Measurements from ENCODE around the gene ZDHHC8. TPM values are rescaled to one million over a fixed set of nuclear protein-coding genes. Genes with fewer than 3 reads are reported as not detected.

Gene ZDHHC8
- total RNA-seq, 1 experiment from 2014 or later, result 89.3 TPM

GRCh38 chr22:20142711-20143621 lies 11.4 kb downstream of the ZDHHC8 start:
- H3K9me3 ChIP-seq (ENCODE audit: control insufficient read depth in 1 of 2, insufficient read depth in 1 of 2, low read depth in 1 of 2, low read length in 2 of 2), result no peaks in the 10 kb centered on the region
- no peak overlapping the region for H3K4me3 ChIP-seq (replicated peaks in 1 of 2; ENCODE audit: low read depth in 1 of 2, low read length in 2 of 2)
- RAD21 ChIA-PET (ENCODE audit: low non-redundant PET in 1 of 2, low total read pairs in 2 of 2, uncharacterized antibody in 2 of 2, unreplicated experiment in 2 of 2), result no interaction called here
- H3K27ac ChIP-seq (ENCODE audit: low read depth, low read length), result no peak overlapping the region
- ATAC-seq (no peak), DNase-seq (ENCODE audit: low read depth, low spot score) (no peak)
- intact Hi-C loops (cut with micrococcal nuclease), result no loop called here
- H3K79me2 ChIP-seq (ENCODE audit: insufficient read depth, low read length), result peaks cover 19% of the 10 kb centered on the region; the same call in 1 of the 2 replicates
- POLR2A ChIA-PET, result no interaction called here
- no peak overlapping the region for H3K4me2 ChIP-seq (ENCODE audit: low read length)
- H3K36me3 ChIP-seq (ENCODE audit: control insufficient read depth in 1 of 2, insufficient read depth in 2 of 2, low read length in 2 of 2), result peaks cover 5 to 6% of the 10 kb centered on the region in 2 experiments; a peak in 2 of 4 replicates
- CTCF ChIA-PET, result no interaction called here
- H3K9me2 ChIP-seq (ENCODE audit: insufficient read depth), result no peaks in the 10 kb centered on the region
- H2AFZ ChIP-seq (ENCODE audit: low read depth, low read length, poor library complexity, severe bottlenecking), result no peak overlapping the region
- H3K9ac ChIP-seq (ENCODE audit: low read length), result no peak overlapping the region
- no peaks in the 10 kb centered on the region for H4K20me1 ChIP-seq (ENCODE audit: insufficient read depth)
- BruUV-seq (replicated peaks), result no TSS peak
- TF ChIP-seq SIN3A (IDR thresholded peaks at IDR 0.05; ENCODE audit: low read depth), result no peak
- H3K4me1 ChIP-seq (ENCODE audit: control insufficient read depth in 1 of 2, insufficient read depth in 2 of 2, low read length in 2 of 2), result peaks cover 3 to 4% of the 10 kb centered on the region in 2 experiments; a peak in 2 of 4 replicates
- no peaks in the 10 kb centered on the region for H3K27me3 ChIP-seq (ENCODE audit: insufficient read depth, low read length)

DNA sequence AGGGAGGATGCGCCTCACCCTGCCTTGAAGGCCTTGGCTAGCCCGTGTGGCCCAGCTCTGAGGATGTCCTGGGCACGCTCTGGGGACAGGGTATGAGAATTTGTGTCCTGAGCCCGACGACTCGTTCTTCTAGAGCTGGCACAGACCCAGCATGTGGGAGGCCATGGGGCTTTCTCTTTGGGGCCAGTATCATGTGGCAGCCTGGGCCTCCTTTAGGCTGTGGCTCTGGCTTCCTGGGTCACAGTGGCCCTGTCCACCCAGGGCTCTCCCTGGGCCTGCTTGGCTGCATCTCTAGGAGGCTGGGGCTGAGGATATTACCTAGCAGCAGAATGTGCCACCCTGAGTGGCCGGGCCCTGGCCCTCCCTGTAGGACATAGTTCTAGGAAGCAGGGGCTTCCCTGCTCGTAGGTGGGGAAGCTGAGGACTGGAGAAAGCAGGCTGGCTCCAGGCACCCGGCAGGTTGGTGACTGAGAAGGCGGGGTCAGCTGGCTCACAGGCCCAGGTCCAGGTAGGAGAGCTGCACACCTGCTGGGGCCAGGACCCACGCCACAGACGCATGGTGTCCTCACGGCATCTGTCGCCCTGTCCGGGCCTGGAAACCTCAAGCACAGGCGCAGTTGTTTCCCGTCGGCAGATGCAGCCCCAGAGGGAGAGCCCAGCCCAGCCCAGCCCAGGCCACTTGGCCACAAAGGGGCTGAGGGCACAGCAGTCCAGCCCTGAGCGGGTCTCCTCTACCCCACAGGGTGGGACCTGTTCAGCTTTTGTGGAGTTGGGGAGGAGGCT lies 12.5 kb downstream of the ZDHHC8 start:
- no peaks in the 10 kb centered on the region for H3K9me3 ChIP-seq (ENCODE audit: control insufficient read depth in 1 of 2, insufficient read depth in 1 of 2, low read depth in 1 of 2, low read length in 2 of 2)
- no peak for ATAC-seq
- H2AFZ ChIP-seq (ENCODE audit: low read depth, low read length, poor library complexity, severe bottlenecking), result no peak overlapping the region
- ChIA-PET POLR2A (no interaction called here), RAD21 (ENCODE audit: low non-redundant PET in 1 of 2, low total read pairs in 2 of 2, uncharacterized antibody in 2 of 2, unreplicated experiment in 2 of 2) (no interaction called here), CTCF (no interaction called here)
- H3K4me3 ChIP-seq (replicated peaks in 1 of 2; ENCODE audit: low read depth in 1 of 2, low read length in 2 of 2), result no peak overlapping the region
- no peak overlapping the region for H3K4me2 ChIP-seq (ENCODE audit: low read length)
- intact Hi-C loops (cut with micrococcal nuclease), result no loop called here
- H3K79me2 ChIP-seq (ENCODE audit: insufficient read depth, low read length), result peaks cover 11% of the 10 kb centered on the region; the same call in 1 of the 2 replicates
- peaks cover 5 to 6% of the 10 kb centered on the region in 2 experiments; a peak in 2 of 4 replicates for H3K36me3 ChIP-seq (ENCODE audit: control insufficient read depth in 1 of 2, insufficient read depth in 2 of 2, low read length in 2 of 2)
- no peaks in the 10 kb centered on the region for H4K20me1 ChIP-seq (ENCODE audit: insufficient read depth)
- no peak overlapping the region for H3K9ac ChIP-seq (ENCODE audit: low read length)
- H3K27me3 ChIP-seq (ENCODE audit: insufficient read depth, low read length), result no peaks in the 10 kb centered on the region
- BruUV-seq (replicated peaks), result no TSS peak
- no peak overlapping the region for H3K27ac ChIP-seq (ENCODE audit: low read depth, low read length)
- H3K9me2 ChIP-seq (ENCODE audit: insufficient read depth), result no peaks in the 10 kb centered on the region
- no peak for DNase-seq (ENCODE audit: low read depth, low spot score)
- no peaks in the 10 kb centered on the region; a peak in 1 of 4 replicates for H3K4me1 ChIP-seq (ENCODE audit: control insufficient read depth in 1 of 2, insufficient read depth in 2 of 2, low read length in 2 of 2)
- no peak for TF ChIP-seq SP1 (IDR thresholded peaks at IDR 0.05; ENCODE audit: low read depth)
- TF ChIP-seq, protein P1, sequence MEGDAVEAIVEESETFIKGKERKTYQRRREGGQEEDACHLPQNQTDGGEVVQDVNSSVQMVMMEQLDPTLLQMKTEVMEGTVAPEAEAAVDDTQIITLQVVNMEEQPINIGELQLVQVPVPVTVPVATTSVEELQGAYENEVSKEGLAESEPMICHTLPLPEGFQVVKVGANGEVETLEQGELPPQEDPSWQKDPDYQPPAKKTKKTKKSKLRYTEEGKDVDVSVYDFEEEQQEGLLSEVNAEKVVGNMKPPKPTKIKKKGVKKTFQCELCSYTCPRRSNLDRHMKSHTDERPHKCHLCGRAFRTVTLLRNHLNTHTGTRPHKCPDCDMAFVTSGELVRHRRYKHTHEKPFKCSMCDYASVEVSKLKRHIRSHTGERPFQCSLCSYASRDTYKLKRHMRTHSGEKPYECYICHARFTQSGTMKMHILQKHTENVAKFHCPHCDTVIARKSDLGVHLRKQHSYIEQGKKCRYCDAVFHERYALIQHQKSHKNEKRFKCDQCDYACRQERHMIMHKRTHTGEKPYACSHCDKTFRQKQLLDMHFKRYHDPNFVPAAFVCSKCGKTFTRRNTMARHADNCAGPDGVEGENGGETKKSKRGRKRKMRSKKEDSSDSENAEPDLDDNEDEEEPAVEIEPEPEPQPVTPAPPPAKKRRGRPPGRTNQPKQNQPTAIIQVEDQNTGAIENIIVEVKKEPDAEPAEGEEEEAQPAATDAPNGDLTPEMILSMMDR (IDR thresholded peaks at IDR 0.05 in 2 of 3, conservative IDR thresholded peaks at IDR 0.05 in 1 of 3; ENCODE audit: borderline replicate concordance in 1 of 3, insufficient read depth in 1 of 3, low read depth in 2 of 3, low read length in 2 of 3), result no peak
- TF ChIP-seq POLR2AphosphoS5 (IDR thresholded peaks at IDR 0.05; ENCODE audit: low read depth, low read length), result no peak
- no peak for TF ChIP-seq CBX3 (IDR thresholded peaks at IDR 0.05; ENCODE audit: low read depth)
- TF ChIP-seq, protein P2, sequence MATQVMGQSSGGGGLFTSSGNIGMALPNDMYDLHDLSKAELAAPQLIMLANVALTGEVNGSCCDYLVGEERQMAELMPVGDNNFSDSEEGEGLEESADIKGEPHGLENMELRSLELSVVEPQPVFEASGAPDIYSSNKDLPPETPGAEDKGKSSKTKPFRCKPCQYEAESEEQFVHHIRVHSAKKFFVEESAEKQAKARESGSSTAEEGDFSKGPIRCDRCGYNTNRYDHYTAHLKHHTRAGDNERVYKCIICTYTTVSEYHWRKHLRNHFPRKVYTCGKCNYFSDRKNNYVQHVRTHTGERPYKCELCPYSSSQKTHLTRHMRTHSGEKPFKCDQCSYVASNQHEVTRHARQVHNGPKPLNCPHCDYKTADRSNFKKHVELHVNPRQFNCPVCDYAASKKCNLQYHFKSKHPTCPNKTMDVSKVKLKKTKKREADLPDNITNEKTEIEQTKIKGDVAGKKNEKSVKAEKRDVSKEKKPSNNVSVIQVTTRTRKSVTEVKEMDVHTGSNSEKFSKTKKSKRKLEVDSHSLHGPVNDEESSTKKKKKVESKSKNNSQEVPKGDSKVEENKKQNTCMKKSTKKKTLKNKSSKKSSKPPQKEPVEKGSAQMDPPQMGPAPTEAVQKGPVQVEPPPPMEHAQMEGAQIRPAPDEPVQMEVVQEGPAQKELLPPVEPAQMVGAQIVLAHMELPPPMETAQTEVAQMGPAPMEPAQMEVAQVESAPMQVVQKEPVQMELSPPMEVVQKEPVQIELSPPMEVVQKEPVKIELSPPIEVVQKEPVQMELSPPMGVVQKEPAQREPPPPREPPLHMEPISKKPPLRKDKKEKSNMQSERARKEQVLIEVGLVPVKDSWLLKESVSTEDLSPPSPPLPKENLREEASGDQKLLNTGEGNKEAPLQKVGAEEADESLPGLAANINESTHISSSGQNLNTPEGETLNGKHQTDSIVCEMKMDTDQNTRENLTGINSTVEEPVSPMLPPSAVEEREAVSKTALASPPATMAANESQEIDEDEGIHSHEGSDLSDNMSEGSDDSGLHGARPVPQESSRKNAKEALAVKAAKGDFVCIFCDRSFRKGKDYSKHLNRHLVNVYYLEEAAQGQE (IDR thresholded peaks at IDR 0.05; ENCODE audit: low read depth), result no peak
- TF ChIP-seq SRF (IDR thresholded peaks at IDR 0.05; ENCODE audit: low read depth), result no peak
- no peak for TF ChIP-seq ZNF274 (IDR thresholded peaks at IDR 0.05; ENCODE audit: low read depth, low read length)
- TF ChIP-seq, protein P3, sequence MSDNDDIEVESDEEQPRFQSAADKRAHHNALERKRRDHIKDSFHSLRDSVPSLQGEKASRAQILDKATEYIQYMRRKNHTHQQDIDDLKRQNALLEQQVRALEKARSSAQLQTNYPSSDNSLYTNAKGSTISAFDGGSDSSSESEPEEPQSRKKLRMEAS (IDR thresholded peaks at IDR 0.05), result no peak

All from HCT116 (cell line).